ENCODE data around the gene C9orf50. TPM values are rescaled to one million over a fixed set of nuclear protein-coding genes. Genes with fewer than 3 reads are reported as not detected.

The C9orf50 gene
- total RNA-seq, 1 donor from 2014 or later, result not detected

DNA sequence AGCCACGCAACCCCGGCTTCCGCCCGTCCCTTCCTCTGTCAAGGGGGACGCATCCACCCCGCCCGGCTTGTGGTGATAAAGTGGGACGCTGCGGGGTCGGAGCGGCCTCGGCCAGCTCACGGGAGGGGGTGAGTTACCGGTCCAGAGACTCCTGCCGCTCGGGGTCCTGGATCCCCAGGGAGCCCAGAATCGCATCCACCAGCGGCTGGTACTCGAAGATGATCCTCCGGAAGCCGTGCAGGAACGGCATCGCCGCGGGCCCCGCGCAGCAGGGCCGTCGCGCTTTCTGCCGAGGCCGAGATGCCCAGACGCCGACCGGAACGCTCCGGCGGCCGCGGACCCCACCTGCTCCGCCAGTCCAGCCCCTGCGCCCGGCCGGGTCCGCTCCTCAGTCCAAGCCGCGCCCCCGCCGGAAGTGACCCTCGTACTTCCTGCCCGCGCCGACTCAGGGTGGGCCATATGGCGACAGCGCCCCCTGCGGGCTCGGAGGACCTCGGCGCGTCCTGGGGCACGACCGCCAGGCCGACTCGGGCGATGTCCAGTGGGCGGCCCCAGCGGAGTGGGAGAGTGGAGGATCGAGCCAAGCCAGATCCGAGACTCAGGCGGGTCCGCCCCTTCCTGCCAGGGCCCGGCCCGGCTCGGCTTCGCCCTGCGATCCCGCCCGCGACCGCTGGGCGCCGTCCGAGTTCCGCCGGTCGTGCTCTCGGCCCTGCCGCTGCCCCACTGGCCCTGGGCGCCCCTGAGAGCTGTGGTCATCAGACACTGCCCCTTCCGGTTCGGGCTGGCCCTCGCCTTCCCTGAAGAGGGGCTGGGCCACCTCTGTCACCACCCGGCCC lies 21.1 kb upstream of the C9orf50 start, which contains the start of gene ASB6:
Gene ASB6, minus strand, starts transcription at position 402 of the 836 bp plus-strand sequence. Its CDS starts 152 bp downstream, at position 250.
- H3K27ac ChIP-seq, result peak within 1 kb of the TSS; percentile 84 to 89
- H3K36me3 ChIP-seq, result peaks cover 24 to 25% of the 10 kb centered on the region in 2 donors
- H3K9me3 ChIP-seq, result no peaks in the 10 kb centered on the region
- intact Hi-C loops (cut with DNase I), result loop anchor here (1.0 to 2.0 kb wide), 6 partner anchors 16 to 141 kb away; partner anchors contain the start of genes NTMT1 and PRRX2
- DNase-seq (ENCODE audit: low spot score in 2 of 2), result peak; percentile 90 to 99
- H3K4me1 ChIP-seq, result peaks cover 13 to 23% of the 10 kb centered on the region in 2 donors
- no peaks in the 10 kb centered on the region for H3K27me3 ChIP-seq
- TF ChIP-seq, protein P1, sequence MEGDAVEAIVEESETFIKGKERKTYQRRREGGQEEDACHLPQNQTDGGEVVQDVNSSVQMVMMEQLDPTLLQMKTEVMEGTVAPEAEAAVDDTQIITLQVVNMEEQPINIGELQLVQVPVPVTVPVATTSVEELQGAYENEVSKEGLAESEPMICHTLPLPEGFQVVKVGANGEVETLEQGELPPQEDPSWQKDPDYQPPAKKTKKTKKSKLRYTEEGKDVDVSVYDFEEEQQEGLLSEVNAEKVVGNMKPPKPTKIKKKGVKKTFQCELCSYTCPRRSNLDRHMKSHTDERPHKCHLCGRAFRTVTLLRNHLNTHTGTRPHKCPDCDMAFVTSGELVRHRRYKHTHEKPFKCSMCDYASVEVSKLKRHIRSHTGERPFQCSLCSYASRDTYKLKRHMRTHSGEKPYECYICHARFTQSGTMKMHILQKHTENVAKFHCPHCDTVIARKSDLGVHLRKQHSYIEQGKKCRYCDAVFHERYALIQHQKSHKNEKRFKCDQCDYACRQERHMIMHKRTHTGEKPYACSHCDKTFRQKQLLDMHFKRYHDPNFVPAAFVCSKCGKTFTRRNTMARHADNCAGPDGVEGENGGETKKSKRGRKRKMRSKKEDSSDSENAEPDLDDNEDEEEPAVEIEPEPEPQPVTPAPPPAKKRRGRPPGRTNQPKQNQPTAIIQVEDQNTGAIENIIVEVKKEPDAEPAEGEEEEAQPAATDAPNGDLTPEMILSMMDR (IDR thresholded peaks at IDR 0.05), result peak; percentile 97 to 100 (median 100)
- H3K4me3 ChIP-seq, result peak within 1 kb of the TSS; percentile 52 to 85

DNA sequence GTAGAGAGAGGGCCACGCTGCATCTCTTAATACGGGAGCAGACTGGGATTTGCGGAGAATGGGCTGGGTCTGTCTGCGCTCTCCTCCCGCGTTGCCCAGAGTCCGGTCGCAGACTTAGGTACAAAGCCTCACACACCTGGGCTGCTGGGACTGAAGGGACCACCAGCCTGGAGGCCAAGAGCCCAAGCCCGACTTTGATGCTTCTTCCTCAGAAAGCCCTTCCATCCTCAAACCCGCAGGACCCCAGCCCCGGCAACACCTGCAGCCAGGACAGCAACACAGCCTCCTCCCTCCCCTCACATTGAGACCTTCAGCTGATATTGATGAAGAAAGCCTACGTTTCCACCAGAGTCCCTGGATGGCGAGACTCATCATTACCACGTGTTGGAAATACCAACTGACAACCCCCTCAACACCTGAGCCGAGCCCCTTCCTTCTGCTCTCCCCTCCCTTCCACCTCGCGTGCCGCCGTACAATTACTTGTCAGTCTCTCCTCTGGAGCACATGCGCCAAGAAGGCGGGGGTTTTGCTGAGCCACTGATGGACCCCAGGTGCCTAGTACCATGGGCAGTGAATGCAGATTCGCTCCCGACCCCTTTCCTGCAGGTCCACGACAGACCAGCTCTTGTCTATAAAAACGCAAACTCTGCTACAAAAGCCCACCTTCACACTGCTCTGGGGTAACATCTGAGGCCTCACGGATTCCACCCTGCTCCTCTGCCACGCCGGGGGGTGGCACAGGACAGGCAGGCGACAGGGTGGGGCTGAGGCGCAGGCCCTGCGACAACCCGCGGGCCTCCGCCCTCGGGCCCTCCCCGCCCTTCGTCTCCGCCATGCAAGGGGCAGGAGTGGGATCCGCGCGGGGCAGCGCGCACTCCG lies 20.2 kb upstream of the C9orf50 start:
- no peaks in the 10 kb centered on the region for H3K9me3 ChIP-seq
- peaks cover 32% of the 10 kb centered on the region in 2 donors for H3K36me3 ChIP-seq
- H3K4me3 ChIP-seq, result peak overlapping the region; percentile 52 to 85
- H3K4me1 ChIP-seq, result peaks cover 13 to 23% of the 10 kb centered on the region in 2 donors
- no peaks in the 10 kb centered on the region for H3K27me3 ChIP-seq
- TF ChIP-seq, protein P1 (IDR thresholded peaks at IDR 0.05), result no peak
- intact Hi-C loops (cut with DNase I), result no loop called here
- DNase-seq (ENCODE audit: low spot score in 2 of 2), result peak in 1 of 2 donors; percentile 63
- H3K27ac ChIP-seq, result peak overlapping the region; percentile 84 to 89

DNA sequence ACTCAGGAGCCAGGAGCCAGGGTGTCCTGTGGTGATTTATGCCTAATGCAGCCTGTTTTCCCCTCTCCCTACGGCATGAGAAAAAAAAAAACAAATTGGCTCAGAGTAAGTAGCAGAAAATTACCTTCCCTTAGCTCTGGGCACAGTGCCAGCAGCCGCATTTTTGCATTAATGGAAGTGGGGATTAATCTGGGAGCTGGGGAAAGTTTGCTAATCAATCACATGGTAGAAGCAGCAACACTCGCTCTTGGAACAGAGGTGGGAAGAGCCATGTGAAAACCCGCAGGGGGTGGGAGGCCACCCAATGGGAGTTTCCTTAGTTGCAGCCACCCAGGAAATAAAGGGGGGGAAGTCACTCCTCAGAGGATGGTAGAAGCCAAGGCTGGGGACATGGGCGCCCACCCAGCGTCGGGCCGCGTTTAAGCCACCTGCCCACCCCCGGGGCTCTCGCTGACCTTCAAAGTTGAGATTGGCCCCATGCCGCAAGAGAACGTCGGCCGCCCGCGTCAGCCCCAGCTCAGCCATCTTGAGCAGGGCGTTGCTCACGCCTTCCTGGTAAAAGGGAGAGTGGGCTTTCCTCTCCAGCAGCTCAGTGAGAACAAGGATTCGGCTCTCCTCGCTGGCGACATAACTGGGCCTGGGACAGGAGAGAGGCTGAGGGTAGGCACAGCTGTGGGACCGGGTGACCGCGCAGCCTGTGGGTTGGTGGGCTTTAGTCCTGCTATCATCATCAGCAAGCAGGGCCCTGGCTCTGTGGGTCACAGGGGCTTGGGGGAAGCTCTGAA lies 19.4 kb upstream of the C9orf50 start:
- peak in 1 of 2 donors; percentile 63 for DNase-seq (ENCODE audit: low spot score in 2 of 2)
- Histone ChIP-seq H3K4me3 (peak overlapping the region; percentile 52 to 85), H3K27me3 (no peaks in the 10 kb centered on the region)

DNA sequence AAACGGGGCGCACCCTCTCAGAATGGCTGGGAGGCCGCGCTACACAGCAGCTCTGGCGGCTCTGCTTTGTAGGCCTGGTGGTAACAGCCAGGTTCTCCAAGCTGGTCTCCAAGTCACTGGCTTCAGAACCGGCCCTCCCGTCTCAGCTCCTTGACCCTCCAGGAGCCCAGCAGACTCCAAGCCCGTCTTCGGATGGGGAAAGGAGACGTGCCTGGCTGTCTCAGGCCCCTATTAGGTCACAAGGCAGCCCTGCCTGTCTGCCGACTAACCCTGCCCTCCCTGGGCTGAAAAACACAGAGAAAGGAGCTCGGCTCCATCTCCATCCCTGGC lies 18.8 kb upstream of the C9orf50 start:
- H3K9me3 ChIP-seq, result no peaks in the 10 kb centered on the region
- peaks cover 44% of the 10 kb centered on the region in 2 donors for H3K36me3 ChIP-seq
- H3K4me1 ChIP-seq, result peaks cover 13 to 23% of the 10 kb centered on the region in 2 donors
- no peaks in the 10 kb centered on the region for H3K27me3 ChIP-seq
- H3K27ac ChIP-seq, result no peak overlapping the region
- intact Hi-C loops (cut with DNase I), result no loop called here
- no peak overlapping the region for H3K4me3 ChIP-seq
- peak in 1 of 2 donors; percentile 56 for DNase-seq (ENCODE audit: low spot score in 2 of 2)
- TF ChIP-seq, protein P1 (IDR thresholded peaks at IDR 0.05), result no peak

More for the DNA sequence above, 19.4 kb upstream of the C9orf50 start:
- Histone ChIP-seq H3K9me3 (no peaks in the 10 kb centered on the region), H3K4me1 (peaks cover 13 to 23% of the 10 kb centered on the region in 2 donors), H3K36me3 (peaks cover 39% of the 10 kb centered on the region in 2 donors), H3K27ac (no peak overlapping the region)
- intact Hi-C loops (cut with DNase I), result no loop called here
- TF ChIP-seq, protein P1 (IDR thresholded peaks at IDR 0.05), result no peak
